ENCODE measurements around the gene GNAS-AS1.

GNAS-AS1 gene

DNA sequence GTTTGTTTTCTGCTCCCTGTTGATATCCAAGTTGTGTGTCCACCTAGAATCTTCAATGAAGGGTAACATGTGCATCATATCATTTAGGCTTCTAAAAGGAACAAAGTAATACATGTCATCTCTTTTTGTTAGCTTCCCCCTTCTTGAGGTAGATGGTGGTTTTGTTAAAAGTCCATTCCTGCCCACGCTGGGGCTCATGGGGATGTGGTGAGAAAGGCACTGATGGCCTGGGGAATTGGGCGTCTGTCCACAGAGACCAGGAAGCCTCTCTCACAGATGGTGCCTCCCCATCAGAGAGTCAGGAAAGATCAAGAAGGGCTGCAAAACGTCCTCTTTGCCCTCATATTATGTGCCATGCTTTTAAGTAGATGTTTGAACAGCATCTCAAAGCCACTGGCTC is 34.3 kb upstream of the GNAS-AS1 start:
- no peak for DNase-seq (ENCODE audit: low read depth)

DNA sequence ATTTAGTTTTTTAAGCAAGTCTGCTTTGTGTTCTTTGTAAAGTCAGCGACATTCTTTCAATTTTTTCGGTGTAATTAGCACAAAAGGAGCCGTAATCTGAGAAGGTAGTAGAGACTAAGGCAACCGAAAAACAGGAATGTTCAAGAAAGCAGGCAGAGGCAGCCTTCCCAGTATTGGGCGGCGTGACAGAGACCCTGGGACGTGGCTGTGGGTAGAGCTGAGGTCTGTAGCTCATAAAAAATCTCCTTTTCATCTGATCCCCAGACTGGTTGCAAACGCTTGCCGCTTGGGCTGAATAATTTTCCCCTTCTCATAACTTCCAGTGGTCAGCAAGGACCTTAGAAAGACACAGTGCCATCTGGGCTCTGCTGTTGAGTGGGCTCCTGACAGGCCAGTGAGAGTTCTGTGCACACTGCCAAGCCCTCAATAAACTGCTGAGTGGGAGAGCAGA is 32.6 kb upstream of the GNAS-AS1 start:
- no peak for DNase-seq (ENCODE audit: low read depth)

DNA sequence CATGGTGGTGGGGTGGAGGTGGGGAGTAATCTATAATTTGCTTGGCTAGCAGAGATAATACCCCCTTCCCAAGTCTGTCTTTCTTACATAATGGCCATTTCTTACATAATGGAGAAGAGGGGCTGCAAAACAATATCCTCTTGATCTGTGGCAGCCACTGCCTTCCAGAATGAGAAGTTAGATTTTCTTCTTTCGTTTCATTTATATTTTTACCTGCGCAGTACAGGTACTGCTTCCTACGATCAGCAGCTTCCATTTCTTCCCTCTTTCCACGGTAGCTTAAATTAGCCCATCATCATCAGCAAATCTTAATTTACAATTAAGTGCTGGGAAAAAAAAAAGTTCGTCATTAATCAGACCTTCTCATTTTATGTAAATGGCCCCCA is 32.0 kb upstream of the GNAS-AS1 start:
- no peak for DNase-seq (ENCODE audit: low read depth)

DNA sequence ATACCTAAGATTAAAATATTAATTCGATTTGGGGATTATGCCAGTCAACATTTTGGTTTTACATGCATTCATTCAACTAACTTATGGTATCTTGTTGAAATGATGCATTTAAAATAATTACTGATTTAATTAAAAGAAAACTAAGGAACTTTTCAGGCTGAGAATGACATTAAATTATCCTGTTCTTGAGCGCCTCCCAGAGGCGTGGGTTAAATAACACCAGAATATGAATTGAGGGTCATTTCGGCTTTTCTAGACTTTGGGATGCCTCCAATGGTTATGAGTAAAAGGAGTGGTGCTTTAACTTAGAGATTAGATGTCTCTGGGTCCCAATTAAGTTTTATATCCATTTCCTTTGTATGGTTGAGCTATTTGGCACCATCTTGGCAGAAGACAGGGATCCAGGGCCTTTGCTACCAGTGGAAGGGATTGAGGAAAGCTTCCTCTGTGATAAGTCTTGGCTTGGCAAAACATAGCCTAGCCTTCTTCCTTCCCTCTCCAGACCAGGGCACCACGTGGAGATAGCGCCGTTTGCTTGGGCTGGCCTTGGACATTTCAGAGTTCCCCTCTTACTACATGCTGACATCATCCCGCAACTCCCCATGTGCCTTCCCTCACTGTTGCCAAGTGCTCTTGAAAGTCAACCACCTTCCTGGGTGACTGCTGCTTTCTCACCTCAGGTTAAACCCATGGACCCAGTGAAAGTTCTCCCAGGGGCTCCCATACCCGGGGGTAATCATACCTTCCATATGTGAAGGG is 30.5 kb upstream of the GNAS-AS1 start:
- DNase-seq (ENCODE audit: low read depth): no peak

DNA sequence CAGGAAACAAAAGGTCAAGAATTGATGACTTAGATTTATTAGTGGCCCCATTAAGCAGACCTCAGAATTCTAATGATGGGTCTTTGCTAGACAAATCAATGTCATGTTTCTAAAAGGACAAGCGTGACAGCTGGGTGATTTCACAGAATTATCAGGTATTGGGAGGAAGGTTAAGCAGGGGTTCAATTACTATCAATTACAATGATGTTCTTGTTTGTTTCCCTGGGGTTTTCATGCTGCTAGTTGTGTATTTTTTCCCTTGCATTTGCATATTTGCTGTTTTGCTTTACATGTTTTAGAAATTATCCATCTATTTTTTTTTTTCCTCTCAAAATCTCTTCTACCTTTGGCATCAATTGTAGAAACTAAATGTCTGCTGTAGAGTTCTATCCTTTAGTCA is 29.7 kb upstream of the GNAS-AS1 start:
- DNase-seq (ENCODE audit: low read depth): no peak

DNA sequence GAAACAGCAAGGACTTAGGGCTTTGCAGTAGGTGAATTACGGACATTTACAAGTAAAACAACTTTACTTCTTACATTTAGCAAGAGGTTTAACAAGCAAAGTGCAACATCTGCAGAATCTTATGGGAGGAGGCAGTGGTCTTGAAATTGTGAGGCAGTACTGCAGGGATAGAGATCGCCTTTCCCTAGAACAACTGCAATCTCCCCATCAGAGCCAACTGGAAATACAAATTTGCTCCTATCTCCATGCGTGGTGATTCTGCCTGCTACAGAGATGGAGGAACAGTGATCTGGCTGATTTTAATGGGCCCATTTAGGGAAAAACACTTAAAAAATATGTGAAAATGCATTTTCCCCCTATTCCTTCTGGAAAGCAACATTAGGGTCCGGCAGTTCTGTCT is 27.7 kb upstream of the GNAS-AS1 start:
- no peak for DNase-seq (ENCODE audit: low read depth)

DNA sequence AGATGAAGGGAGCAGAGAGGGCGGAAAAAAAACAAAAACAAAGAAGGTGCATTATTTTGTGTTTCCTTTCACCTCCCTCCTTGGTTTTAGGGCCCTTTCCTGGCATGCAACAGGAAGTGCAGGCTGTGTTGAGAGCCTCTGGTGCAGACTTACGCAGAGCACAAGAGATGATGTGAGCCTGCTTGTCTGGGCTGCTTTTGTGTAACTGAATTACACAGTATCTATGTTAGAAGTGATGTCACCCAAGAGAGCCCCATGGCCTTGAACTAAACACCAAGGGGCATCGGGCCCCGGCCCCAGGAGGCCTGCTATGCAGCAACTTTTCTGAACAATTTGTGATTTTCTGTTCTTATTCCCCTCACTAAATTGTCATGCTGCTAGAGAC is 27.3 kb upstream of the GNAS-AS1 start:
- DNase-seq (ENCODE audit: low read depth): no peak

DNA sequence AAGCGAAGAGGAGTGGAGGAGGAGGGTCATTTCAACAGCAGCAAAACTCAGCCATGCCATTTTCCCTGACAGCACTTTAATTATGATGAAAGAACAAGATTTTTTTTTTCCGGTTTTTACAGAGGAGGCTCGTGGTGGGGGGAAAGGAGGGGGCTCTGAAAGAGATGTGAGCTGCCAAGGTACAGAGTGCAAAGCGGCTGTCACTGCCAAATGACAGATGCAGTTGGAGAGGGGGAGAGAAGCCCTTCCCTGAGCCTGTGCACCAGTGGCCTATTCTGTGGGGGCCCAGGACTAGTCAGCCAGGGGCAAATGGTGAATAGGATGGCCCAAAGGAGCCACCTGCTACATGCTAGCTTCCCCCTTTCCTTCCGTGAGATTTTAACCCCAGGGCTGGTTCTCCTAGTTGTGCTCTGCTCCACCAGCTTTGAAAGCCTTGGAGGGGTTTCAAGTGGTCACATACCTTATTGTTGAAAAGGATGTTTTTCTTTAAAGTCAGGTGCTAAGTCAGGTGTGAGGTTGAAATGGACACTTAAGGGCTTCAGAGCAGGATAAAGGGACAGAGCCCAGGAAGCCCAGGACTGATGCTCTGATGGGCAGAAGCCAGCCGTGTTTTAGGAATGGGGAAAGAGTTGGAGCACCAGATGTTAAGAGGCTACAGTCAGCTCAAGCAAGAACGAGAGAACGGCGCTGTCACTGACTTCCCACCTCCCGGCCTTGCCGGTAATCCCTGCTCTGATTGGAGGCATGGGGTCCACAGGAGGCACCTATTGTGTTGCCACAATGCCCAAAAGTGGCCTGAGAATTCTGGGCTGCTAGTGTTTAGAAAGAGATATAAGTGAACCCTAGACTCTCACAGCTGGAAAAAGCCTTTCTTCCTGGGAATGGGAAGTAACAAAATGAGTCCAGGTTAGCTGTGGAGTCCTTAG is 26.6 kb upstream of the GNAS-AS1 start:
- DNase-seq (ENCODE audit: low read depth): no peak

DNA sequence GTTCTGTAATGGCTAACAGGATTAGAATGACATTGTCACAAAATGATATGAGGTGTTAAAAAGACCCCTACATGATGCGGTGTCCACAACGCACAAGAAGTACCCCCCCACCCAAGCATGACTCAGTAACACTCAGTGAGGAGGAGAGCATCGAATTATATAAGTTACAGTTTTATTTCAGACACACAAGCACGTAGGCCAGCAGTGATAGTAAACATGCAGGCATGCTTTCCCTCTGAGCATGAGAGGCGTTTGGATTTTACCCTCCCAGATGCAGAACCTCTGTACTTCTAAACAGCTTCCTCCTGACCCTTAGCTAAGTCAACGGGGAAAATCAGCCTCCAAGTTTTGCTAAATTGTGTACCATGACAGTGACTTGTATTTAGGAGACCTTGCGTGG is 25.7 kb upstream of the GNAS-AS1 start:
- no peak for DNase-seq (ENCODE audit: low read depth)

DNA sequence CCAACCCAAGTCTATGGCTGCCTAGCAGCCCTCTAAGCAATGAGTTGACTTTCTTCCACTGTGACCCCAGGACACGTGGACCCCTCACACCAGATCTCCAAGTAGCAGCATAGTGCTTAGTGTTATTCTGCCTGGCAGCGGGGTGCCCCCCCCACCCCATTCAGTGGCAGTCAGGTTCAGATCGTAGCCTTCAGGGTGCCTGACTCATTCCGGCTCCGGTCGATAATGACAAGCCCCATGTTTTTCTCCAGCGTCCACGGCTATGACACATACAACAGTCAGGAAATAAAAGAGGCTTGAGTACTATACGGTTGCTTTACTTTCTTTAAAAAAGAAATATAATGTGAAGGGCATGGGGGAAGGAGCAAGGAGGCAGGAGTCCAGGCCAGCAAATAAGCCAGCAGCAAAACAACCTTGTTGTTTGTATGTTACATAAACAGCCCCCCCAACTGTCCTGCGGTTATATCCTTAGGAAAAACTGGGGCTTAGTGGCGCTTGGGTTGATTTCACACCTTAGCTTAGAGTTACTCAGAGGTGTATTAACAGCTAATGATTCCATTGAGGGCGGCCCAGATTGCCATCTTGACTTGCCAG is 24.9 kb upstream of the GNAS-AS1 start:
- no peak for DNase-seq (ENCODE audit: low read depth)

DNA sequence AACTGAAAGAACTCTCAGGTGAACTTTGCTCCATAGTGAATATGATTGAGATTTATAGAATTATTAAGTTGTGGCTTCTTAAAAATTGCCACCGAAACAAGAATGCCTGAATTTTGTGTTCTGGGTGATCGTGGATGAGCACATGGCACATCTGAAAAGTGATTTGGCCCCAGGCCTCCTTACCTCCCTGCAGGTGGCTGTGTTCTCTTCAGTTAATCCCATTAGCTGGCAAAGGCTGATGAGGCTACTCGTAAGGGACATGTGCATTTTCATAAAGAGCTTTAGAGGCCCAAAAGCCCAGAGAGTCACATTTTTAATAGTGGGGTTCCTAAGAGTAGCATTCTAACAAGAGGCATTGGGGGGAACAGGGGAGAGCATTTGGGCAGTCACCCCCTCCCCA is 24.4 kb upstream of the GNAS-AS1 start:
- DNase-seq (ENCODE audit: low read depth): no peak

DNA sequence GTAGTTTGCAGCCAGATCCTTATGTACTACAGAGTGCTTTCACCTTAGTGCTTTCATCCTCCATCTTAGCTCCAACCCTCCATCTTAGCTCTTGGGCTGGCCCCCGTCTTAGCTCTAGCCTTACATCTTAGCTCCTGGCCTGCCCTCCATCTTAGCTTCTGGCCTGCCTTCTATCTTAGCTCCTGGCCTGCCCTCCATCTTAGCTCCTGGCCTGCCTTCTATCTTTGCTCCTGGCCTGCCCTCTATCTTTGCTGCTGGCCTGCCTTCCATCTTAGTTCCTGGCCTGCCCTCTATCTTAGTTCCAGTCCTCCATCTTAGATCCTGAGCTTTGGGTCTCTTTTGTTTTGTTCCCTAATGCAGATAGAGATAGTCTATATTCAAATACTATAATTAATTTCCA is 23.8 kb upstream of the GNAS-AS1 start:
- no peak for DNase-seq (ENCODE audit: low read depth)

DNA sequence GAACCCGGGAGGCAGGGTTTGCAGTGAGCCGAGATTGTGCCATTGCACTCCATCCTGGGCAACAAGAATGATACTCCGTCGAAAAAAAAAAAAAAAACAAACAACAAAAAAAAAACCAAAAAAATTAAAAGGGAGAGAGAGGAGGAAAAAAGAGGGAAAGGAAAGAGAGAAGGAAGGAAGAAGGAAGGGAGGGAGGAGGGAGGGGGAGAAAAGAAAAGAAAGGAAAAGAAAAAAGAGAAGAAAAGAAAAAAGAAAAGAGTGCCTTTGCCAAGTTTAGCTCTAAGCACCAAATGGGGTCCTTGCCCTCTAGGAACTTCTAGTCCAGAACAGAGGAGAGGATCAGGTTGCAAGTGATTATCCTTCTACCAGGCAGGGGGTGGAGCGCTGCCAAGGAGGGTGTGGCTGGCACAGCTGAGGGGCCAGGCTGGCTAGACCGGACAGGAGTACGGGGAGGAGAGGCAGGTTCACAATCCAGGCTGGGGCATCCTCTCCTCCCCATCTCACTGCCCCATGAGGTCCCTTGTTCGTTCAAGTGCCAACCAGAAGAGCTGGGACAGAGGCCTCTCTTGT is 20.9 kb upstream of the GNAS-AS1 start:
- no peak for DNase-seq (ENCODE audit: low read depth)

DNA sequence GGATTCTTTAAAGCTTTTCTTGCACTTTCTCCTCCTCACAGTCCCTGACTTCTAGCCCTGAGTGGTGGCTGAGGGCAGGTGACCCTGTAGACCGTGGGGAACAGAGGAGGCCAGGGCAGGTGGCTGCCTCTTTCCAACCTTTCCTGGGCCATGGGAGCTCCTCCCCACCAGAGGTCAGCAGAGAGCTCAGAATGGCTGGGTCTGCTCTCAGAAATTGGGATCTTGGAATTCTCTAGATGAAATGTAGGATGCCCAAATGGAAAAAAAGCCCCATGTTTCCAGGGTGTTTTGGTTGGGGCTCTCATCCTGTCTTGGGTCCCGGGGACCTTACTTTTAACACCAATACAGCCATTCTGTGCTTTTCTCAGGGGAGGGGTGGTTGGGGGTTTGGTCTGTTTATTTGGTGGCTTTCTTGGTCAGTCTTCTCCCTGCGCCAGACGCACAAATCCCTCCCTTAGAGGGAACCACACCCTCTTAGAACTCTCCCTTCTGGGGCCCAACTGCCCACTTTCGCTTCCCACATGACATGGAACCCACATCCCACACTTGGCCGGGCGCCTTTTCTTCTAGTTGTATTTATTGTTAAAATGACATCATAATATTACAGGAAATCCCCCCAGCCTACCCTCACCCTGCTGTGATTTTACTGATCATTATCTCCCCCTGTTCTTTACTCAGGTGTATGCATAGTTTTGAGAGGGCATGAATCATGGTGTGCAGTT is 19.8 kb upstream of the GNAS-AS1 start:
- DNase-seq (ENCODE audit: low read depth): no peak

DNA sequence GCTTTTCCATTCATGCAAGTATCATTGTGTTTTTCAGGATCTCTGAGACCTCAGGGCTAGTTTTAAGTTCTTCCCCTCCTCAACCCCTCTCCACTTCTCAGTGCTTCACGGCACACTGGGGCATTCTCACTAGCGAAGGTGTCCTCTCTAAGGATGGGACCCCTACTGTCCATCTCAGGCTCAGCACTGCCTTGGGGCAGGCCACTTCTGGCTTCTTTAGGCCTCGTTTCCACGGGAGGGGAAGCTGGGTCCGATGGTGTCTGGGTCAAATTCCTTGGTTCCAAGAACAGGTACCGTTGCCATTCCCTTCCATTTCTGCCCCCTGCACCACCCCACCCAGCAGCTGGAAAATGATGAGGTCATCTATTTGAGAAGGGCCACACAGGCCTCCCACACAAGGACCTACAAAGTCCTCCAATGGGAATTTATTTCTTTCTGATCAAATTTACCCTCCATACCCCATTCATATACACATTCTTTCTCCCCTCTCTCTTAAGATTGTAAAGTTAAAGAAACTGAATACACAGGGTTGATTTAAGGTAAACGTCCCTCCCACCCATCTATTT is 19.0 kb upstream of the GNAS-AS1 start:
- DNase-seq (ENCODE audit: low read depth): no peak

DNA sequence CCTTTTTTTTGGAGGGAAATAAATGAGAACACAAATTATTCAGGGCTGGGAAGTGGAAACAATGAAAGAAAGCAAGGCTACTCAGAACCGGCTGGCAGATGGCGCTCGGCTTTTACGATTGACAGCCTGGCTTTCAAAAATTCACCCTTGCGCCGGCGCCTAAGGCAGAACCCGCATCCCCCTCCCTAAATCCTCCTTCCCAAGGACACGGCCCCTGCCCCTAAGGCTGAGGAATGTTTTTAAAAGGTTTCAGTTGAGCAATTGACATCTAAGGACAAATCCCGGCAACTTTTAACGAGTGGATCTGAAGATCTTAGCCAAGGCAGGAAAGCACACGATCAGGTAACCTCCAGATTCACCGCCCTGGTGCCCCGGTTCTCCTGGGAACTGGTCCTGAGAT is 18.1 kb upstream of the GNAS-AS1 start:
- no peak for DNase-seq (ENCODE audit: low read depth)

DNA sequence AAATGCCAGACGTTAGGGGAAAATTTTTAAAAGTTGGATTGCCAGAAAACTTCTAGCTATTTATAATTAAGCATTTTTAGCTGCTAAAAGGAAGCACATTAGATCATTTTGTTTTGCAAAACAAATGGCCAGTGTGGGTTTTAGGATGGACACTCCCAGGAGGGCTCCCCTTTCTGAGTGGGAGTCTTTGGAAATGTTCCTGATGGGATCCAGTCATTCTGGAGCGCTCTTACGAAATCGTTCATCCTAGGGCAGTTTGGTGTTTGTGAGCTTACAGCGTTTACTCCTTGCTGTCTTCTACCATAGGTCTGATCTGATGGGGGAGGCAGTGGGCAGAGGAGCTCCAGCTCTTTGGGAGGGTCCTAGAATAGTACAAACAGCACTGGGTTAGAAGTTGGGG is 16.5 kb upstream of the GNAS-AS1 start:
- DNase-seq (ENCODE audit: low read depth): no peak

DNA sequence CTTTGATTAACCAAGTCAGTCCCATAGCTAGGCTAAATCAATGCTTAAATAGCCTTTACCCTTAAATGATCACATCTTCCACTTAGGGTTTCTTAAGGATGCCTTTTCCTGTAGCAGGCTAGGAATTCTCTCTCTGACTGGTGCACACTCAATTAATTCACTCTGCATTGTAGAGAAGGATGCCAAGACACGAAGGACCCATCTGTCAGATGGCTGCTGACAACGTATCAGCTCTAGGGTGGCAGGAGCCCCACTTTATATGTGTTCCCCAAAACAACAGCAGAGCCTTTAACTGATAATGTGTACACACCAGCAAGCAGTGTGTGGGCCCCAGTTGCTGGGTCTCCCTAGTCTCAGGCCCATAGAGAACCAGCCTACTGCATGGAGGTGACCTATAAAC is 15.1 kb upstream of the GNAS-AS1 start:
- no peak for DNase-seq (ENCODE audit: low read depth)

DNA sequence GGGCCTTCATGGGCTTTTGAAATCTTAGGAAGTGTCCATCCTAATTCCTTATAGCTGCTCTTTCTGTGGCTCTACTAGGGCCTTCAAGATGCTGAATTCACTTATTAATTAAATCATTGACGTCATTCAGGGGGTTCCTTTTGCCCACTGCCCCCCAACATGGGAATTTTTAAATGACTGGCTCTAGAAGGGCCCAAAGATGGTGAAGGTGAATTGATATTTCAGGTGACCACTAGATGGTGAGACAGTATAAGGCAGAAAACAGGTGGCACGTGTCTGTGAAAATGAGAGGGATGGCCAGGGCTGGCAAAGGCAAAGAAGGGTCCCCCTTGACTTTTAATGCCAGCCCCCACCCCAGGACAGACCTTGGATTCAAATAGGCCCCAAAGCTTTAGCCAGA is 13.6 kb upstream of the GNAS-AS1 start:
- DNase-seq (ENCODE audit: low read depth): no peak

DNA sequence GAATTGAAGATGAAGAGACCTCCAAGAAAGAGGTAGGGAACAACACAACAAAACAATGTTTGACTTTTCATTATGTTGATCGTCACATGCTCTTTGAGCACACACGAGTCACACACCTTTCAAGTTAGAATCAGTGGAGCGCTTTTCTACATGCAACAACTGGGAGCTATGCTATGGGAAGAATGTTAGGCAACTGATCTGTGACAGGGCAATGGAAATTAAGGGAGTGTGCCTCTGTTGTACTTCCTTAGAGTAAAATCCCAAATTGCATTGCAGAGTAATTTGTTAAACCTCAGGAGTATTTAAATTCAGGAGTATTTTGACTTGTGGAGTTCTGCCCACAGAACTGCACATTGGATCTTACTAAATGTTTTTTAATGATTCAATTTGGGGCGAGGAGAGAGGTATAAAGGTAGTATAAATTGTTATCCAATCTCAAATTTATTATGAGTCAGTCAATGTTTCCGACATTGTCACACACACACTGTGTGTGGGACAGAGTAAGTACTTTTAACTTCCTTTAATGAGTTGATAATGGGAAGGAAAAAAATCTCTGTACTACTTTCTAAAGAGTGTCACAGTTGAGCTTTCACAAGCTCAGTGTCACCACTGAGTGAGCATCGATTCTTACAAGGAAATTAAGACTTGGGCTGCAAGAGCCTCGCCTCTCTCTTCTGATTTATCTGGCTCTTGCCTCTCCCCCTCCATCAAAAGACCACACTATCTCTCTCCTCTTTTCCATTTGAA is 12.5 kb upstream of the GNAS-AS1 start:
- DNase-seq (ENCODE audit: low read depth): no peak
